GM12878 (cell line): Measurements from ENCODE around the gene POM121L12.

Source experiments
- POLR2AphosphoS5 ChIP-seq: IDR thresholded peaks from 2 replicates; pipeline ENCODE4 v1.6.1; 2011; ENCODE audit warnings: mild to moderate bottlenecking, low read length, inconsistent platforms
- ZSCAN29 ChIP-seq: fragments of 450-650 bp; IDR thresholded peaks from 2 replicates; pipeline ENCODE4 v1.6.1; 2017; ENCODE audit warnings: mild to moderate bottlenecking, moderate library complexity

DNA sequence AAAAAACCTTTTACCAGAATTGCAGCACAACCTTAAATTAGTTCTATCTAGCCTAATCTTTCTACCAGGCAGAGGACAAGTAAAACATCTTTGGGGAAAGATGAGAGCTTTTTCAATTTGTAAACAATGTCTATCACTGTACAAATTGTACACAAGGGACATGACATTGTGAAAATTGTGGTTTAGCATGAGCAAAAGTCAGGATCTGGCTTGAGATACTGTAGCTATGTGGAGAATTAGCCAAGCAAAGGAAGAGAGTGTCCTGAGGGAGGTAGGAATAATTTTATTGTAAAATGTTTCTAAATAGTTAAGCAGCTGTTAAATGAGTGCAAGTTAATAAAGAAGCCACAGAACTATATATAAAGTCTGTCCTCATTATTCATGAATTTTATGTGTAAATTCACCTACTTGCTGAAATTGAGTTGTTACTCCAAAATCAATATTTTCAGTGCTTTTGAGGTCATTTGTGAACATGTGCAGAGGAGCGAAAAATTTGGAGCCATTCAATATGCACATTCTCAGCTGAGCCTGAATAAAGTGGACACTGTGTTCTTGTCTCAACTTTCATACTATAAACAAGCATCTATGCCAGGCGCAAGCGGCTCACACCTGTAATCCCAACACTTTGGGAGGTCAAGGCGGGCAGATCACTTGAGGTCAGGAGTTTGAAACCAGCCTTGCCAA lies 42.8 kb upstream of the POM121L12 start:
- no peak for TF ChIP-seq ZSCAN29
- no peak for TF ChIP-seq POLR2AphosphoS5
